NCI-H1694 (cell line): ENCODE measurements around the gene TBC1D22A.
A peak's percentile ranks its signal among the peaks of the same experiment; 100 is the strongest.

ENCODE experiments used
- DNase-seq: peaks from one replicate; lab custom pipeline; 2025; lab: John Stamatoyannopoulos, UW

TBC1D22A gene

GRCh38 chr22:47123006-47123826 is 360.8 kb downstream of the TBC1D22A start:
- DNase-seq: no peak

DNA sequence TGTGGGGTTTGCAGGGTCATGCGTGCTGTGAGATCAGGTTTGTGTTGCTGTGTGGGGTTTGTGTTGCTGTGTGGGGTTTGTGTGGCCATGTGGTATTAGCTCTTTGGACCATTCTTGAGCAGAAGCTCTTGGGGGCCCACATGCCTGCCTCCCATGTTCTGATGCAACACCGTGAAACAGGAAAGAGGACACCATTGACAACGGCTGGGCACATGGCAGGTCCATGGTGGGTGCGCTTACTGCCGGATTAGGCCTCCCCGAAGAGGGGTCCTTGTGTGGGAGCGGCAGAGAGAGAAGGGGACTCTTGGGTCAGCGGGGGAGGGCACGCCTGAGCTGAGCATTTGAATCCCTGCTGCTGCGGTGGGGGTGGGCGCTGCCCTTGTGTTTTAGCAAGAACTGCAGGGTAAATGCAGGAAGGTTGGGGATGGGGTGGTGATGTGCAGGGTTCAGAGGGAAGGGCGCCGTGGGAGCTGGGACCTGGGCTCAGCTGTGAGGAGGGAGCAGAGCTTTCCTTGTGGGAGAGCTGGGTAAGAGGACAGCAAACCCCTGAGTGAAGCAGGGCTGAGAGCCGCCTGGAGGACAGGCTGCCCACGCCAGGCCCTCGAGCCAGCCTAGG is 361.5 kb downstream of the TBC1D22A start:
- no peak for DNase-seq

GRCh38 chr22:47124451-47124881 is 362.0 kb downstream of the TBC1D22A start:
- DNase-seq: no peak

GRCh38 chr22:47124961-47125360 is 362.5 kb downstream of the TBC1D22A start:
- no peak for DNase-seq

- DNase-seq: no peak
Observed at GRCh38 chr22:47125603-47126002, 363.2 kb downstream of the TBC1D22A start.

- no peak for DNase-seq
Observed at GRCh38 chr22:47126344-47126811, 363.9 kb downstream of the TBC1D22A start.

DNA sequence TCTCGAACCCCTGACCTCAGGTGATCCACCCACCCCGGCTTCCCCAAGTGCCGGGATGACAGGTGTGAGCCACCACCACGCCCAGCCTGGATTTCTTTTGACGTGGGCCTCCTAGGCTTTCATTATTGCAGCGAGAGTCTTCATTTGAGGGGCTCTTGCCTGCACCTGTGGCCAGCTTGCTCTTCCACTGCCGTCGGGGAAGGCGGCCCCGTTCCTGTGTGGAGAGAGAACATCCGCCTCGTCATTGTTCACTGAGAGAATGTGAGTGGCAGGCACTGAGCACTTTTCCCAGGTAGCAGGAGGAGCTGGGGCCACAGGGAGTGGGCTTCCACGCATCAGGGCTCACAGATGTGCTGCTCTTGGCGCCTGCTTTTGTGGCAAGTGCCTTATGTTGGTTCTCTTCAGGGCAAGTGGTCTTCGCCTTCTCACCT is 365.0 kb downstream of the TBC1D22A start:
- DNase-seq: no peak

GRCh38 chr22:47128216-47128615 is 365.8 kb downstream of the TBC1D22A start:
- DNase-seq: no peak

GRCh38 chr22:47128622-47129215 is 366.3 kb downstream of the TBC1D22A start:
- DNase-seq: no peak

GRCh38 chr22:47129902-47130635 is 367.6 kb downstream of the TBC1D22A start:
- no peak for DNase-seq

DNA sequence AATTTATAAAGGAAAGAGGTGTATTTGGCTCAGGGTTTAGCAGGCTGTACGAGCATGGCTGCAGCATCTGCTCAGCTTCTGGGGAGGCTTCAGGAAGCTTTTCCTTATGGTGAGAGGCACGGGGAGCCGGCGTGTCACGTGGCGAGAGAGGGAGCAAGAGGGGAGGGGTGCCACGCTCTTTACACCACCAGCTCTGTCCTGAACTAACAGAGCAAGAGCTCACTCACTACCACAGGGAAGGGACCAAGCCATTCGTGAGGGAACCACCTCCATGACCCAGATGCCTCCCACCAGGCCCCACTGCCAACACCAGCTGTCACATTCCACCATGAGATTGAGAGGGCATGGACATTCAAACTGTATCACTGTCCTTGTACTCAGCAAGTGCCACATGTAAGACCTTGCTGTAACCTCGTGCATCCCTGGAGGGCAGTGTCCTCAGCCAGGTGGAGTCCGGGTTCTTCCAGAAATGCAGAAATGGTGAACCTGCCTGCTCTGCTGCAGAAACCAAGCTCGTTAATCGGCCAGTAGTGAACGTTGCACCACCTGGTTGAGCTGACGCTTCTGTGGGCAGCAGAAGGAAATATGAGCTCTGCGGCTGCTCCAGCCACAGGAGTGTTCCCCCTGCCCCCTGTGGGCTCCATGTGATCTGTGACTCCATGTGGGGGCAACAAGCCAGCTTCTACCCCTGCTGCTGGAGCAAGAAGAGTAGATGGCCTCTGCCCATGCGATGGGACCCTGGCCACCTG is 368.6 kb downstream of the TBC1D22A start:
- DNase-seq: peak; percentile 8

DNA sequence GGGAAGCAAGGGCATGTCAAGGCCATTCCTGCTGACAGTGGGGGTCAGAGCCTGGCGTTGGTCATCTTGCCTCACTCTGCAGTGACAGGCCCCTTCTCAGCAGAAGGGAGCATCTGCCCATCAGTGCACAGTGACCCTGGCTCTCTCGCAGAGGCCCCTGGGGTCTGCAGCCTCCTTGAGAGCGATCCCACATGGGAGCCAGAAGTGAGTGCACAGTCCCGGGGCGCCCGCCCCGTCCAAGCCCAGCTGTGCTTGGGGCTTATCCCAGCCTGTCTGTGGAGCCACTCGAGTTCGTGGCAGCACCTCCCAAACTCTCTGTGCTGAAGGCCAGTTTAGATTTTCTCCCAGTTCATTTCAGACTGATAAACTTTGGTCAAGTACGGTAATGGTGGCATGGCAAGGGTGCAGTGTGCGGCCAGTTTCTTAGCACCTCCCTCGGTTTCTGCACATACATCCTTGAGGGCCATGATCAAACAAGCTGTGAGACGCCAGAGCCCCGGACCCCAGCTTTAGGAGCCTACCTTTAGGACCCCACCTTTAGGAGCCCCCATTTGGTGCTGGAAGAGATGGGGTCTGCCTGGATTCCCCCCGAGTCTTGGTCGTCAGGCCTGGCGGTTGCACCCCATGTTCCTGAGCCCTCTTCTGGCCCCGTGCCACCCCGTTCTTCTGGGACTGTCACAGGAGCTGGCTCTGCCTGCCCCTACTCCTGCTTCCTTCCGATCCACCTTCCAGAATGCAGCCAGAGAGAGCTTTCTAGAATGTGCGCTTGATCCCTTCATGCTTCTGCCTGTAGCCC is 369.4 kb downstream of the TBC1D22A start:
- no peak for DNase-seq

DNA sequence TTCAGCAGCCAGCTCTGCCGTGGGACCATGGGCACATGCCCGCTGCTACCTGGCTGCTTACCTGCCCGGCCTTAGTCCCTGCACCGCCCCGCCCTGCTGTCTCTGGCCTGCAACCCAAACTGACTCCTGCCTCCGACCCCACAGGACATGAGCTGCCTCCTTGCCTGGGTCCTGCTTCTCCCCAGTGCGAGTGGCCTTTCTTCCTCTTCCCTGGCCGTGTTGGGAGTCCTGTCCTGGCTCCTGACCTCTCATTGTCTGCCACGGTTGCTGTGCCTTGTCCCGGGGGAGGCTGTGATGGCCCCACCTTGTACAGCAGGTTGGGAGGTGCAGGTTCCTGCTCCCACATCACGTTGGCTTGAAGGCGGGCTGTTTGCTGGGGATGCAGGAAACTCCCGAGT is 370.0 kb downstream of the TBC1D22A start:
- DNase-seq: no peak

- DNase-seq: no peak
Observed at GRCh38 chr22:47133061-47133969, 370.9 kb downstream of the TBC1D22A start.

DNA sequence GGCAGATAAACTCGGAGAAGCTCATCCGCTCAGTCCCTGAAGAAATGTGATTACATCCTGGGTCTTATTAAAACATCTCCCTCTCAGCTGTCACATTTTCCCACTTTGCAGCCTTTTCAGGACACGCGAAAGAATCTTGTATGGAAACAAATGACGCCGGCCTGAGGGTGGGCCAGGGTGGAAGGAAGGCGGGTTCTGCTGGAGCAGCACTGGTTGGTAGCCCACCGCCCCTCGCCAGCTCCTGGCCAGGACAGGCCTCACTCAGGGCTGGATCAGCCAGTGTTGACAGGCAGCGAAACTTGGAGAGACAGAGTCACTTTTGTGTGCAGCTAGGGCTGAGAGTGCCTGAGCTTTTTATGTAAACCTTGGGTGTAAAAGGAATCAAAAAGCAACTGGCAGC is 371.8 kb downstream of the TBC1D22A start:
- no peak for DNase-seq

DNA sequence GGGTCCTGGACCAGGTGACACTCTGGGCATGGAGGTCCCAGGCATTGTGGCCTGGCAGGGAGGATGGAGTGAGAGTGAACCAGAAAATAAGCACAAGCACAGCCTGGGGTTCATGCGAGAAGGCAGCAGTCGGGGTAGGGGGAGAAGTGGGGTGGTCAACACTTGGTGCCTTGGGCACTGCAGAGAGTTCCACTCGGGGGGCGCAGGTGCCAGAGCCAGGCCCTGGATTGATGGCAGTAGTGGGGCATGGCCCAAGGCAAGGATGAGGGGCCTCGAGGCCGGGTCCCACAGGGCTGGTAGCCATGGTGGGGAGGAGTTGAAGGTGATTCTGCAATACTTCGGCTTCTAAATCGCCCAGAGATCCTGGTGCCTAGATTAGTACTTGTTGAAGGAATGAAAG is 372.9 kb downstream of the TBC1D22A start:
- no peak for DNase-seq

DNA sequence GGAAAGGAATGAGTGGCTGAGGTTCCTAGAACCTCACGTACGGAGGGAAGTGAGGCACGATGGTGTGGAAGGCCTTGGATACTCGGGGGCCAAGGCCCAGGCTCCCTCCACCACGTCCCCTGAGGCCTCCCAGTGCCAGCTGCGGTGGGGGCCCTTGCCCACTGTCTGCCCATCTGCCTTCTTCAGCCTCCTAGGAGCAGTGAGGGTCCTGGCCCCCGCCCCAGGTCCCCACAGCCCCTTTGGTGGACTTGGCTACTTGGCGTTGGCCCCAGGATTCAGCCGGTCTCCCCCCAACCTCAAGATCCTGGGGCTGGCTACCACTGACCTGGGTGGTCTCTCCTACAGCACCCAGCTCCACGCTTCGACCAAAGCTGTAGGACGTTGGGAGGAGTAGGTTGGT is 373.6 kb downstream of the TBC1D22A start:
- DNase-seq: no peak

- DNase-seq: no peak
Observed at GRCh38 chr22:47136671-47137070, 374.2 kb downstream of the TBC1D22A start.

- DNase-seq: no peak
Observed at GRCh38 chr22:47139013-47139789, 376.8 kb downstream of the TBC1D22A start.
